HCT116 (cell line): Measurements from ENCODE around the gene CDH4.

Experiments used
- CEBPB ChIP-seq: IDR thresholded peaks from 2 replicates; pipeline ENCODE4 v1.6.1; 2012; ENCODE audit warnings: low read depth
- POLR2A ChIP-seq: IDR thresholded peaks from 2 replicates; pipeline ENCODE4 v1.7.0; 2011; ENCODE audit warnings: borderline replicate concordance; ENCODE audit not compliant: insufficient read depth, insufficient read length; ENCODE audit errors: extremely low read depth
- POLR2AphosphoS5 ChIP-seq: IDR thresholded peaks from 2 replicates; pipeline ENCODE4 v1.6.1; 2011; ENCODE audit warnings: mild to moderate bottlenecking, low read depth, low read length, moderate library complexity
- RAD21 ChIP-seq: IDR thresholded peaks from 2 replicates; pipeline ENCODE4 v1.6.1; 2012; ENCODE audit warnings: low read depth, mild to moderate bottlenecking
- SIN3A ChIP-seq: IDR thresholded peaks from 2 replicates; pipeline ENCODE4 v1.6.1; 2012; ENCODE audit warnings: low read depth
- TCF7L2 ChIP-seq: IDR thresholded peaks from 2 replicates; pipeline ENCODE4 v1.7.0; 2011; ENCODE audit warnings: borderline replicate concordance, inconsistent platforms; ENCODE audit not compliant: insufficient read depth, insufficient read length; ENCODE audit errors: extremely low read depth
- YY1 ChIP-seq: IDR thresholded peaks from 2 replicates; pipeline ENCODE4 v1.6.1; 2011; ENCODE audit warnings: low read length, low read depth, moderate library complexity, mild to moderate bottlenecking; ENCODE audit not compliant: insufficient replicate concordance; ENCODE audit errors: extremely low read depth
- TF ChIP-seq, protein P1 (sequence below), 3 experiments: fragments of 200-600 bp in 1 of 3; sonication (generic) in 1 of 3; IDR thresholded peaks in 2 of 3; conservative IDR thresholded peaks in 1 of 3; 2 replicates each; pipeline ENCODE4 v1.5.1; 2012 to 2017; ENCODE audit warnings: low read depth in 2 of 3, low read length in 2 of 3, antibody characterized with exemption in 1 of 3, borderline replicate concordance in 1 of 3, control low read depth in 1 of 3, mild to moderate bottlenecking in 1 of 3, mixed read lengths in 1 of 3, mixed run types in 1 of 3, moderate library complexity in 1 of 3; ENCODE audit not compliant: insufficient read depth in 1 of 3
- TF ChIP-seq, protein P2 (sequence below): IDR thresholded peaks from 2 replicates; pipeline ENCODE4 v1.6.1; 2012
- TF ChIP-seq, protein P3 (sequence below): IDR thresholded peaks from 2 replicates; pipeline ENCODE4 v1.6.1; 2012; ENCODE audit warnings: low read depth
- TF ChIP-seq, protein P4 (sequence below): IDR thresholded peaks from 2 replicates; pipeline ENCODE4 v1.6.1; 2012

DNA sequence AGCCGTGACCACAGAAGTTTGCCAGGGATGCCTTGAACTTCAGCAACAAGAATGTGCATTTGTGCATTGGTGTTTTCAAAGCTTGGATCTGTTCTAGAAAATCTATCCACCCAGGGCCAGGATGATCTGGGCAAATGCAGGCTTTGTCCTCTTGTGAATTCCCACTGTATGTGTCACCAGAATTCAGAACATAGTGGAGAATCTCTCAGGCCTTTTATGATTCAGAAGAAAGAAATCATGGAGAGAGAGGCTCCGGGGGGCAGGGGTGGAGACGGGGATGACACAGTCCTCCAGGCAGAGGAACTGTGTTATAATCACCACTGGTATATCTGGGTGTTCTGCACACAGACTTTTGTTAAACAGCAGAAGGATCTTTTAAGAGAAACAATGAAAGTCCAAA lies 304.1 kb downstream of the CDH4 start:
- TF ChIP-seq, protein P1, sequence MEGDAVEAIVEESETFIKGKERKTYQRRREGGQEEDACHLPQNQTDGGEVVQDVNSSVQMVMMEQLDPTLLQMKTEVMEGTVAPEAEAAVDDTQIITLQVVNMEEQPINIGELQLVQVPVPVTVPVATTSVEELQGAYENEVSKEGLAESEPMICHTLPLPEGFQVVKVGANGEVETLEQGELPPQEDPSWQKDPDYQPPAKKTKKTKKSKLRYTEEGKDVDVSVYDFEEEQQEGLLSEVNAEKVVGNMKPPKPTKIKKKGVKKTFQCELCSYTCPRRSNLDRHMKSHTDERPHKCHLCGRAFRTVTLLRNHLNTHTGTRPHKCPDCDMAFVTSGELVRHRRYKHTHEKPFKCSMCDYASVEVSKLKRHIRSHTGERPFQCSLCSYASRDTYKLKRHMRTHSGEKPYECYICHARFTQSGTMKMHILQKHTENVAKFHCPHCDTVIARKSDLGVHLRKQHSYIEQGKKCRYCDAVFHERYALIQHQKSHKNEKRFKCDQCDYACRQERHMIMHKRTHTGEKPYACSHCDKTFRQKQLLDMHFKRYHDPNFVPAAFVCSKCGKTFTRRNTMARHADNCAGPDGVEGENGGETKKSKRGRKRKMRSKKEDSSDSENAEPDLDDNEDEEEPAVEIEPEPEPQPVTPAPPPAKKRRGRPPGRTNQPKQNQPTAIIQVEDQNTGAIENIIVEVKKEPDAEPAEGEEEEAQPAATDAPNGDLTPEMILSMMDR (IDR thresholded peaks at IDR 0.05 in 2 of 3, conservative IDR thresholded peaks at IDR 0.05 in 1 of 3; ENCODE audit: borderline replicate concordance in 1 of 3, insufficient read depth in 1 of 3, low read depth in 2 of 3, low read length in 2 of 3), result no peak
- TF ChIP-seq POLR2AphosphoS5 (no peak), POLR2A (no peak), RAD21 (no peak), YY1 (no peak), TCF7L2 (no peak), SIN3A (no peak), CEBPB (no peak)
- TF ChIP-seq, protein P2, sequence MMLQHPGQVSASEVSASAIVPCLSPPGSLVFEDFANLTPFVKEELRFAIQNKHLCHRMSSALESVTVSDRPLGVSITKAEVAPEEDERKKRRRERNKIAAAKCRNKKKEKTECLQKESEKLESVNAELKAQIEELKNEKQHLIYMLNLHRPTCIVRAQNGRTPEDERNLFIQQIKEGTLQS, result no peak
- TF ChIP-seq, protein P3, sequence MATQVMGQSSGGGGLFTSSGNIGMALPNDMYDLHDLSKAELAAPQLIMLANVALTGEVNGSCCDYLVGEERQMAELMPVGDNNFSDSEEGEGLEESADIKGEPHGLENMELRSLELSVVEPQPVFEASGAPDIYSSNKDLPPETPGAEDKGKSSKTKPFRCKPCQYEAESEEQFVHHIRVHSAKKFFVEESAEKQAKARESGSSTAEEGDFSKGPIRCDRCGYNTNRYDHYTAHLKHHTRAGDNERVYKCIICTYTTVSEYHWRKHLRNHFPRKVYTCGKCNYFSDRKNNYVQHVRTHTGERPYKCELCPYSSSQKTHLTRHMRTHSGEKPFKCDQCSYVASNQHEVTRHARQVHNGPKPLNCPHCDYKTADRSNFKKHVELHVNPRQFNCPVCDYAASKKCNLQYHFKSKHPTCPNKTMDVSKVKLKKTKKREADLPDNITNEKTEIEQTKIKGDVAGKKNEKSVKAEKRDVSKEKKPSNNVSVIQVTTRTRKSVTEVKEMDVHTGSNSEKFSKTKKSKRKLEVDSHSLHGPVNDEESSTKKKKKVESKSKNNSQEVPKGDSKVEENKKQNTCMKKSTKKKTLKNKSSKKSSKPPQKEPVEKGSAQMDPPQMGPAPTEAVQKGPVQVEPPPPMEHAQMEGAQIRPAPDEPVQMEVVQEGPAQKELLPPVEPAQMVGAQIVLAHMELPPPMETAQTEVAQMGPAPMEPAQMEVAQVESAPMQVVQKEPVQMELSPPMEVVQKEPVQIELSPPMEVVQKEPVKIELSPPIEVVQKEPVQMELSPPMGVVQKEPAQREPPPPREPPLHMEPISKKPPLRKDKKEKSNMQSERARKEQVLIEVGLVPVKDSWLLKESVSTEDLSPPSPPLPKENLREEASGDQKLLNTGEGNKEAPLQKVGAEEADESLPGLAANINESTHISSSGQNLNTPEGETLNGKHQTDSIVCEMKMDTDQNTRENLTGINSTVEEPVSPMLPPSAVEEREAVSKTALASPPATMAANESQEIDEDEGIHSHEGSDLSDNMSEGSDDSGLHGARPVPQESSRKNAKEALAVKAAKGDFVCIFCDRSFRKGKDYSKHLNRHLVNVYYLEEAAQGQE, result no peak
- TF ChIP-seq, protein P4, sequence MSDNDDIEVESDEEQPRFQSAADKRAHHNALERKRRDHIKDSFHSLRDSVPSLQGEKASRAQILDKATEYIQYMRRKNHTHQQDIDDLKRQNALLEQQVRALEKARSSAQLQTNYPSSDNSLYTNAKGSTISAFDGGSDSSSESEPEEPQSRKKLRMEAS, result no peak
